GM12801 (cell line): ENCODE results near the gene DMWD.

Experiments used
- TF ChIP-seq, protein P1 (sequence below): IDR thresholded peaks from one replicate; pipeline ENCODE4 v1.5.1; 2011; ENCODE audit warnings: control low read depth; ENCODE audit not compliant: insufficient read length; ENCODE audit errors: extremely low read depth

The DMWD gene

DNA sequence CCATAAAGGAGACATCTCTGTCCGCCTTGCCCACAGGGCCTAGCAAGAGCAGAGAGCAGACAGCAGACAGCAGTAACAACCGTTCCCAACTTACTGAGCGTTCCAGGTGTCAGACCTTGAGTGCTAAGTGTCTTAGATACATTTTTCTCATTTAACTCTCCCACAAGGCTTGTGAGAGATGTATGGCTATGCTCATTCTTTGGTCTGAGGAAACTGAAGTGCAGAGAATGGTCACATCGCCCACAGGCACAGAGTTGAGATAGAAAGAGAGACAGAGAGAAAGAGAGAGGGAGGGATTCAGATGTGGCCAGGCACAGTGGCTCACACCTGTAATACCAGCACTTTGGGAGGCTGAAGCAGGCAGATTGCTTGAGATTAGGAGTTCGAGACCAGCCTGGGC lies 45.1 kb downstream of the DMWD start:
- TF ChIP-seq, protein P1, sequence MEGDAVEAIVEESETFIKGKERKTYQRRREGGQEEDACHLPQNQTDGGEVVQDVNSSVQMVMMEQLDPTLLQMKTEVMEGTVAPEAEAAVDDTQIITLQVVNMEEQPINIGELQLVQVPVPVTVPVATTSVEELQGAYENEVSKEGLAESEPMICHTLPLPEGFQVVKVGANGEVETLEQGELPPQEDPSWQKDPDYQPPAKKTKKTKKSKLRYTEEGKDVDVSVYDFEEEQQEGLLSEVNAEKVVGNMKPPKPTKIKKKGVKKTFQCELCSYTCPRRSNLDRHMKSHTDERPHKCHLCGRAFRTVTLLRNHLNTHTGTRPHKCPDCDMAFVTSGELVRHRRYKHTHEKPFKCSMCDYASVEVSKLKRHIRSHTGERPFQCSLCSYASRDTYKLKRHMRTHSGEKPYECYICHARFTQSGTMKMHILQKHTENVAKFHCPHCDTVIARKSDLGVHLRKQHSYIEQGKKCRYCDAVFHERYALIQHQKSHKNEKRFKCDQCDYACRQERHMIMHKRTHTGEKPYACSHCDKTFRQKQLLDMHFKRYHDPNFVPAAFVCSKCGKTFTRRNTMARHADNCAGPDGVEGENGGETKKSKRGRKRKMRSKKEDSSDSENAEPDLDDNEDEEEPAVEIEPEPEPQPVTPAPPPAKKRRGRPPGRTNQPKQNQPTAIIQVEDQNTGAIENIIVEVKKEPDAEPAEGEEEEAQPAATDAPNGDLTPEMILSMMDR, result no peak

DNA sequence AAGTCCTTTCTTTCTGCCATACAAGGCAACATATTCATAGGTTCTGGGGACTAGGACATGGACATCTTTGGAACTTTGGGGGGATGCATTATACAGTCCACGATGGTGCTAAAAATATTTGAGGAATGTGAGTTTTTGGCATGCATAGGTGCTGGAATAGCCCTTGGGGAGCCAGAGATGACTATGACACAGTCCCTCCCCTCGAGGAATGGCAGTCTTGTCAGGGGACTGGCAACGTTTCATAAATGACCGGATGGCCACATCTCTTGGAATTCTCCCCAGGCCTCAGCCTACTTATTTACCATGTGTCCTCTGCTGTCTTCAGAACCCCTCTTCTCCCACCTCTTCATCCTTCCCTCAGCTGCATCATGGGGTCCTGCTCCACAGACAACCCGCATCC lies 45.8 kb downstream of the DMWD start:
- TF ChIP-seq, protein P1, result no peak

DNA sequence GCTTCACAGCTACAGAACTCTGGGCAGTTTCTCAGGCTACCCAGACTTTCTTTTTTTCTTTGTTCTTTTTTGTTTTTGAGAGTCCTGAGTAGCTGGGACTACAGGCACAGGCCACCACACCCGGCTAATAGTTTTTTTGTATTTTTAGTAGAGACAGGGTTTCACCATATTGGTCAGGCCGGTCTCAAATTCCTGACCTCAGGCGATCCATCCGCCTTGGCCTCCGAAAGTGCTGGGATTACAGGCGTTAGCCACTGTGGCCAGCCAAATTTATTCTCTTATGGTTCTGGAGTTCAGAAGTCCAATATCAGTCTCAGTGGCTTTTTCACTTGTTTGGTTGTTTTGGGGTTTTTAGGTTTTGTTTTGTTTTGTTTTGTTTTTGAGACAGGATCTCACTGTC lies 47.0 kb downstream of the DMWD start:
- TF ChIP-seq, protein P1, result no peak

DNA sequence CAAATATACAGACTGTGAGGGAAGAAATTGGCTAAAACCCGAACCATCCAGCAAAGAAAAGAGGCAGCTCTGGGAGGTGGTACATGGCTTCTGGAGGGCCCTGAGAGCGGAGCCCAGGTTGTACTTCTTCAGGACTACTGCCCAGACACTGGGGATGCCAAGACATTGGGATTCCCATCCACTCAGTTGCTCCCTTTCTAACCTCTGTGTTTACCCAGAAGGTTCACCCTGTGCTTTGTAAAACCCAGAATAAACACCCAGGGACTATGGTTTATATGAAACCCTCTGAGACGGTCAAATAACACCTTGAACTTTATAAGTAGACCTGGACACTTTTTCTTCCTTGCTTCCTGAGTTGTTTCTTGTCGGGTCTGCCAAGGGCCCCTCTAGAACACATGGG lies 49.7 kb downstream of the DMWD start:
- TF ChIP-seq, protein P1, result no peak

DNA sequence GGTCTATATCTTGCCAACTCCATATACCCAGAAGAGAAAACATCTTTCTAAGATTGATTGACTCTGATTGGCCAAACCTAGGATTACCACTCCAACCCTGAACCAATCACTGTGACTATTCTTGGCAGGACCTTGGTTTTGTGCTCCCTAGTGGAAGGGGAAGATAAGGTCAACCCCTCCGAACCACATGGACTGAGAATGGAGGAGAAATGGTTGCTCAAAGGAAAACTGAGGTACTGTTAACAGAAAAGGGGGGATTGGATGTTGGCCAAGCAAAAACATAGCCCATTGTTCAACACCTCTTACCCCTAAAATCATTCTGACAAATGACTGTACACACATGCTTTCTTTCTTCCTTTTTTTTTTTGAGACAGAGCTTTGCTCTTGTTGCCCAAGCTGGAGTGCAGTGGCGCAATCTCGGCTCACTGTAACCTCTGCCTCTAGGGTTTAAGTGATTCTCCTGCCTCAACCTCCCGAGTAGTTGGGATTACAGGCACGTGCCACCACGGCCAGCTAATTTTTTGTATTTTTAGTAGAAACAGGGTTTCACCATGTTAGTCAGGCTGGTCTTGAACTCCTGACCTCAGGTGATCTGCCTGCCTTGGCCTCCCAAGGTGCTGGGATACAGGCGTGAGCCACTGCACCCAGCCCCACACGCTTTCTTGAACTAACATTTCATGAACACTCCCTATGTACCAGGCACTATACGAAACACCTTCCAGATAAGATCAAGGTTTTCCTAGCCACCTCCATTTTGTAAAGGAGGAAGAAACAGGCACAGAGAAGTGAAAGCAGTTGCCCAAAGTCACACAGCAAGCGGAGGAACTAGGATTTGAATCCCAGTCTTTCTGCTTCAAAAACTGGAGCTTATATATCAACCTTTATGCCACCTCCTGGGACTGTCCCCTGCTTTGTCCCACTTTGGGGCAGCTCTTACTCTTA lies 52.9 kb downstream of the DMWD start:
- TF ChIP-seq, protein P1, result no peak

DNA sequence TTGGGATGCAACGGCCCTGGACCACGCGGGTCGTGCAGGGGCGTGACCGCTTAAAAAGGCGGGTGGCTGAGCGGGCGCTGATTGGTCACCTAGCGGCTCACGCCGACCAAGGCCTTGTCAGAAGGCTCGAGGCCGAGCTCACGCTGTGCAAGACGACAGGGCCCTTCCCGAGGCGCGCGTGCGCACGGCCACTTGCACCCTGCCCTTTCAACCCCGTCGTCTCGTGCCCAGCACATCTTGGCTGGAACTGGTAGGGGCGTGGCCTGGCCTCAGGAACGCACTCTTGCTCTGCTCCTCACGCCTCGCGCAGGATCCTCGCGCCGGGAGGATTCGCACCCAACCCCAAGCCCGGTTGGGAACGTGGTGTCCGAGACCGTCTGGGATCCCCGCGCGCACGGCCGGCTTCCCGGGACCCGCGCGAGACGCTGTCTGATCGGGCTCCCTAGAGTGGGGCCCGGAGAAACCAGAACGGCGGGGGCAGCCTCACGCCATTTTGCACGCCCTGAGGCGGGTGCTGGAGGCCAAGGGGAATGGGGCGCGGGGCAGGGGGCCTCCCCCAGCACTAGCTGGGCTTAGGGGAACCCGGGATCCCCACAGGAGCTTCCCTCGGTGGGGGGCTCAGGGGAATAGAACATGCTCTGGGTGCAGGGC lies 59.4 kb downstream of the DMWD start, which contains the start of gene MEIOSIN:
MEIOSIN (plus strand) TSS at position 280 of the 651 bp plus-strand sequence. CDS start 1,938 bp downstream, outside the sequence.
- TF ChIP-seq, protein P1, result no peak
